AG04449 (cell line): ENCODE results near the gene CRHR2.

Source experiments
- CTCF ChIA-PET: fragments of 350-600 bp; formaldehyde crosslinking; extraction: SDS; loops from one replicate; lab custom pipeline; 2021; ENCODE audit warnings: antibody characterized with exemption; lab: Yijun Ruan, JAX
- POLR2A ChIA-PET: fragments of 400-600, 350-600 bp; formaldehyde crosslinking; extraction: SDS; loops from one replicate; lab custom pipeline; 2020; ENCODE audit warnings: antibody characterized with exemption, inconsistent platforms; lab: Yijun Ruan, JAX
- DNase-seq: peaks from one replicate; pipeline ENCODE4 v3.0.0-alpha.2; 2010; ENCODE audit warnings: low read depth, low spot score
- H3K4me3 ChIP-seq: 2 replicates; pipeline ENCODE4 v1.5.1; 2011; ENCODE audit warnings: low read depth, mild to moderate bottlenecking, control low read depth, low read length
- CTCF ChIP-seq: IDR thresholded peaks from one replicate; pipeline ENCODE4 v1.5.1; 2011; ENCODE audit warnings: mild to moderate bottlenecking, moderate library complexity, low read length, control low read depth, inconsistent platforms; ENCODE audit not compliant: insufficient read depth; ENCODE audit errors: missing control alignments

The CRHR2 gene

GRCh38 chr7:30727061-30727945 is 45.0 kb upstream of the CRHR2 start:
- POLR2A ChIA-PET: no interaction called here

DNA sequence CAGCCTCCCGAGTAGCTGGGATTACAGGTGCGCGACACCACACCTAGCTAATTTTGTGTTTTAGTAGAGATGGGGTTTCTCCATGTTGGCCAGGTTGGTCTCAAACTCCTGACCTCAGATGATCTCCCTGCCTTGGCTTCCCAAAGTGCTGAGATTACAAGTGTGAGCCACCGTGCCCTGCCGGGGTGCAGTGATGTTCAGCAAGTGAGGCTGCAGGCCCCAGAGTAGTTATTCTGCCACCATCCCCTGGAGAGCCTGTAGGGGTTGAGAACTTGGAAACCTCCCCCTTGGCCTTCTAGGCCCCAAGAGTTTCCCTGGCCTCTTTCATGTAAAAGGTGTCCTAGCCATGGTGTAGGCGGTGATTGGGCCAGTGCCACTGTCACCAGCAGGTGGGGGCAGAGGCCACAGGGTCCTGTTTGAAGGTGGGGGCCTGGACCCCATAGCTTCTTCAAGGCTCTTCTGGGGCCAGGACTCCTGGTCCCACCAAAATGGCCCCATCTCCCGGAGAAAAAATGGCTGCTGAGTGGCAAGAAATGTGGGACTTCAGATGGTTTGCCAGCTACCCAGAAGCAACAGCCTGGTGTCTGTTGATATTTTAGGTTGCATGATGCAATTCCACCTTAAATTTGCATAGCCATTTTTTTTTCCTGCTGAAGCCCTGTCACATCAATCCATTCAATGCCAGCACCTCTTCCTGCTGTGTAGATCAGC is 44.2 kb upstream of the CRHR2 start:
- no peak overlapping the region for H3K4me3 ChIP-seq
- ChIA-PET CTCF (interaction anchor here (0.7 to 1.4 kb wide), 3 partner anchors 12 to 15 kb away, joined by 3 to 8 read pairs (median 3); no protein-coding TSS in a partner anchor), POLR2A (no interaction called here)
- no peak for DNase-seq
- no peak for TF ChIP-seq CTCF

More at GRCh38 chr7:30727061-30727945, 45.0 kb upstream of the CRHR2 start:
- no peak overlapping the region for H3K4me3 ChIP-seq
- DNase-seq: no peak
- CTCF ChIA-PET: interaction anchor here (0.7 to 0.8 kb wide), 3 partner anchors 11 to 14 kb away, joined by 3 read pairs; no protein-coding TSS in a partner anchor
- no peak for TF ChIP-seq CTCF

DNA sequence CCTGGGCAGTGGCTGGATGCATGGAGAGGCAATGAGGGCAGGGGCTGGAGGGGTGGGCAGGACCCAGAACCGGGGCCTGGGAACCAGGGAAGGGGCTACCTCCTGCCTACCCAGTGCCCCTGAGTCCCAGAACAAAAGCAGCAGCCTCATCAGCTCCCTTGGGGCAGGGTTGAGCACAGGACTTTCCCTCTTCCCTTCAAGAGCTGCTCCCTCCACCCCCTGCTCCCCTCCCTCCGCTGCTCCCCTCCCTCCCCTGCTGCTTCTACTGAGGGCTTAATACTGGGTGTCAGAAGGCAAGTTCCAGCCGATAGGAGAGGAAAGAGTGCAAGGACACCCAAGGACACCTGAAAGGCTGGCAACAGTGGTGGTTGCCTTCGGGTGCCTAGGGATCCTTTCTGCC is 41.5 kb upstream of the CRHR2 start:
- DNase-seq: no peak
- no peak for TF ChIP-seq CTCF
- POLR2A ChIA-PET: no interaction called here
- CTCF ChIA-PET: interaction anchor here (1.8 kb wide), 1 partner anchor 16 kb away, joined by 10 read pairs; no protein-coding TSS in a partner anchor
- no peak overlapping the region for H3K4me3 ChIP-seq

- H3K4me3 ChIP-seq: no peak overlapping the region
- ChIA-PET CTCF (interaction anchor here (1.8 kb wide), 1 partner anchor 17 kb away, joined by 10 read pairs; no protein-coding TSS in a partner anchor), POLR2A (no interaction called here)
- no peak for DNase-seq
- no peak for TF ChIP-seq CTCF
Observed at GRCh38 chr7:30722671-30723070, 40.4 kb upstream of the CRHR2 start.

DNA sequence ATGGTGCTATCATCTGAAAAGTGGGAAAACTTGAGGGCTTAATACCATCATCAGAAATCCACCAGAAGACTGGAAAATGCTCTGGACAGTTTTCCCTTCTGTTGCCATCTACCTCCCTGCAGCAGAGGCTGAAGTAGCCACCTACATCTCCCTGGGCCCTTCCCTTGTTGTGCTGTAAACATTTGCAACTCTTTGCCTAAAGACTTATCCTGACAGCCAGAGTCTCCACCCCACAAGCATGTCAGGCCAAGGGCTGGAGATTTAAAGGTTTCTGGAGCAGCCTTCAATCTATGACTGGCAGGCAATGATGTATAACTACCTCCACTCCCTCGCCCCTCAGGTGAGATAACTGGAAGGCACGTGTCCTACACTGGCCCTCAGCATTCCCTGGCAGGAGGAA is 39.9 kb upstream of the CRHR2 start:
- ChIA-PET CTCF (interaction anchor here (1.8 kb wide), 1 partner anchor 18 kb away, joined by 10 read pairs; no protein-coding TSS in a partner anchor), POLR2A (no interaction called here)

More for the DNA sequence above, 39.9 kb upstream of the CRHR2 start:
- DNase-seq: no peak
- H3K4me3 ChIP-seq: no peak overlapping the region
- no peak for TF ChIP-seq CTCF
